T-helper 22 cell (primary cell): ENCODE measurements around the gene THRB.

Experiments used
- DNase-seq: peaks from one replicate; pipeline ENCODE4 v3.0.0-alpha.2; 2020; ENCODE audit warnings: low read depth

The THRB gene

DNA sequence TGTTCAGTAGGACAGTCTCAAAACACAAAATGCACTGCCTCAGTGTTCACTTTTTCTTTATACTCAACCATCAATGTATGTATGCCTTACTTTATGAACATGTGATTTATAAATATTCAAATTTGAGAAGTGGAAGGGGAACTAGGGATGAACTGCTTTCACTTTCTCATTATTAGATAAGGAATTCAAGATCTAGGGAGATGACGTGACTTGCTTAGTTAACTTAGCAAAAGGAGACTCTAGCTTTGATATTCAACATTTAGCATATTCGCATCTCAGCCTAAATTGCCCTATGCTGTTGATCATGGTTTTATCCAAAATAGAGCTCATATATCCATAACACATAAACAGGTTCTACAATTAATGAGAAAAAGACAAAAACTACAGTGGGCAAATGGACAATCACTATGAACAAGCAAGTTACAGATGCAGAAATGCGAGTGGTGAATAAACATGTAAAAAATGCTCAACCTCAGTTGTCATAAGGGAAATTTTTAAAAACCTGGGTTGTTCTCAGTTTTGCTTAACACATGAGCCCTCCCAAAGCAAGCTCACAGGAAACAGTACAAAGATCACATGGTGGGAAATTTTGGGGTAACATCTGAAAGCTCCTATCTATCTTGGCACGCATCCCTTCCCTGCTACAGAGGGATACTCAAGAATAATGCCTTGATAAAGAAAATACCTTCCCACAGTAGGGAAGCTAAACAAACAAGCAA lies 269.8 kb downstream of the THRB start:
- no peak for DNase-seq

DNA sequence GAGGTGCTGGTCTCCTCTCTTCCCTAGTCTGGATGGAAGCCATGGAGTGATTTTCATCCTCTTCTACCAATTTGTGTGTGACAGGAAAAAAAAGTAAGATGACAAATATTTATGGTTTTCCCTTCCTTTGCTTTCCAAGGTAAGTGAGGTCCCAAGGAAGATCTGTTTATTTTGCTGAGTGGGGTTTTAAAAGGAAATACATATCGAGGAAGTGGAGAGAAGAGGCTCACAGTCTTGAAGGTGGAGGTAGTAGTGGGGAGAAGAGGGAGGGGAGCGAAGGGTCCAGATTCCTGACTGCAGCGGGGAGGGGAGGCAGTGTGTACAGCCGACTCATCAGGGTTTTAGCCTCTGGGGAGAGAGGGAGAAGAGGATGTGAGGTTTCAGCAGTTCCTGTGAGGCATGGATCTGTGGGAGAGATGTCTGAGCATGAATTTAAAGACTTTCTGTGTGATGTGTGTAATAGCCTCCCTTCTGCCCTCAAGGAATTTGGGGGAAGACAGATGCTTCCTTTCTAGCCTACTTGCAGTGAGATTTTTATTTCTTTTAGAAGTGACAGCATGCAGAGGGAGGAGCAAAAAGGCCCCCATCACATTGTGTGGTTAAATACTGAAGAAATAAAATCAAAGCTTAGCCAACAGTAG lies 272.4 kb downstream of the THRB start:
- no peak for DNase-seq

DNA sequence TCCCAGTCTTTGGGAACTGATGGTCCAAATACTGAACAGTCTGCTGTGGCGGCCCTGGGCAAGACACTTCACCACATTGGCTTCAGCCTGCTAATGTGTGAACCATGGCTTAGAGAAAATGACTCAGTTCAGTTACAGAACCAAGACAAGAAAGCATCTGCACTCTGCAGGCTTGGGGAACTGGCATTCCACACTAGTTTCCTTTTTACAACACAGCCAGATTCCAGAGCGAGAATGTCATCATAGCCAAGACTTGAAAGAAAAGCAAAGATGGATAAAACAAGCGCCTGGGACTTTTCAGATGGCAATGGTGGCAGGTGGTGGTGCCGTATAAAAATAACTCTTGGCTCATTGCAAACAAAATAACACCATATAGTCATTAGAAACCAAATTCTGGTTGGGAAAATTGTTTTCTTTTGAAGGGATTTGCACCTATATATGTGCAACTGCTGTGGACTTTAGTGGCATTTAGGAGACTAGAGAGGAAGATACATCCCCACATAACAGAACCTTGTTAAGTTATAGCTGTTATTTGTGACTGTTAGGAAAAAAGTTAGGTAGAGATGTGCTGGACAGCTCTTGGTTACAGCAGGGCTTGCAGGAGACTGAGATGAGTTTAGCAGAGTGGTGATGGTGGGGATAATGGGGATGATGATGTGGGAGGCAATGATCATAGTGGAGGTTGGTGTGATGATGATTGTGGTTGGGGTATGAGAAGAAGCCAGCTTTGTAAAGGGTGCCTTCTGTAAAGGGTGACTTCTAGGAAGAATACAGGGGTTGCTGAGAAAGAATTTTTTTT lies 273.6 kb downstream of the THRB start:
- DNase-seq = no peak

DNA sequence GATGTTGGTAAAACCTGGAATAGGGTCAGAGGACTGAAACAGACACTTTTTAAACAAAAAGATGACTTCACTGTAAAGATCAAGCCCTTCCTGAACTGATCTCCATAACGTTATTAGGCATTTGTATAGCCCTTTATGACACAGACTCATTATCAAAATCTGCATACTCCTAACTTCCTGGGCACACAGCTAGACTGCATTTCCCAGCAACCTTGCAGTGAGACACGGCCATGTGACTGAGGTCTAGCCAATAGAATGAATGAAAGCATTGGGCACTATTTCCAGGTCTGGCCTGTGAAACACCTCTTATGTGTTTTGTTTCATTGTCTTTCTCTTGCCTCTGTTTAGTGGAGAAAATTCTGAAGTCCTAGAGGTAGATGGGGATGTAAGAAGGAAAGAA lies 279.1 kb downstream of the THRB start:
- no peak for DNase-seq

DNA sequence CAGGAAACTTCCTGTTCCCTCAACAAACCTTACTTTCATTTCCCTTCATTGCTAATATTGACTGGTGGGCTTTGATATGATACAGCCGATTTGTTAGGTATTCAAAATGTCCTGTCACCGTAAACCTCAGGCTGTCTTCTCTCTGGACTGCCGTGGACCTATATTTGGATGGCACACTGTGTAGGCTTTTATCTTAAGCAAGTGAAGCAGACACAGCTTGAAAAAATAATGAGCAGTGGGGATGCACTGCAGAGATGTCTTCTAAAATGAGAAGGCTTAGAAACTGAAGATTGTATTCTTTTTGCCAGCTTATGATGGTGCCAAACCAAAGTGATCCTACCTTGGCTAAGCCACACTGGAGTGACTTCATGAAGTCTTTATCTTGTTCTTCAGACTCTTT lies 283.3 kb downstream of the THRB start:
- no peak for DNase-seq

DNA sequence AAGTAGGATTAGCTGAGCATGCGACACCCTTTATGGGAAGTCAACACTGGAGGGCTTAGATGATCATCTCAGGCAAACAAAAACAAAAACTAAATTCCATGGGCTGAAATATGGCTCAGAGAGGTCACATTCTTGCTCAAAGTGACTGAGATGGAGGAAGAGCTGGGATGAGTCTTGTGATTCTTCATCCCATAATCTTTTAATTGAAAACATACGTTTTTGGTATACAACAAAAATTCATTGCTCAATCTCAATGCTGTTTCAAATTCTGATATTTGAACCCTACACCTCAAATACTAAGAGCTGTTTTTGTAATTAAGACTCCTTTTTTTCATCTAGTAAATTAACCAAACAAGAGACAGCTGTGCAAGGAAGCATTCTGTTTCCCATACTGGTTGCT lies 292.6 kb downstream of the THRB start:
- DNase-seq = no peak

DNA sequence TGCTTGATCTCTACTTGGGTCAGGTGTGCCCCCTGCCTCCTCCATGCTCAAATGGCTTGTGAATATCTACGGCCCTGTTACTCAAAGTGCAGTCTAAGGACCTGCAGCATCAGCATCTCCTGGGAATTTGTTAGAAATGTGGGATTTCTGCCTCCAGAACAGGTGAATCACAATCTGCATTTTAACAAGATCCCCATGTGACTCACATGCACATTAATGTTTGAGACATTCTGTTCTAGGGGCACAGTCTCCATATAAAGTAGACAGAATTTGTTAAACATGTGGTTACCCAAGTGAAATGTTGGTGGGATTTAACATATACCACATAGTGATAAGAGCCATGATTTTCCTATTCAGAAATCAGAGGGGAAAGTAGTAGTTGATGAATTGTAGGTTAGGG lies 293.3 kb downstream of the THRB start:
- DNase-seq = no peak

DNA sequence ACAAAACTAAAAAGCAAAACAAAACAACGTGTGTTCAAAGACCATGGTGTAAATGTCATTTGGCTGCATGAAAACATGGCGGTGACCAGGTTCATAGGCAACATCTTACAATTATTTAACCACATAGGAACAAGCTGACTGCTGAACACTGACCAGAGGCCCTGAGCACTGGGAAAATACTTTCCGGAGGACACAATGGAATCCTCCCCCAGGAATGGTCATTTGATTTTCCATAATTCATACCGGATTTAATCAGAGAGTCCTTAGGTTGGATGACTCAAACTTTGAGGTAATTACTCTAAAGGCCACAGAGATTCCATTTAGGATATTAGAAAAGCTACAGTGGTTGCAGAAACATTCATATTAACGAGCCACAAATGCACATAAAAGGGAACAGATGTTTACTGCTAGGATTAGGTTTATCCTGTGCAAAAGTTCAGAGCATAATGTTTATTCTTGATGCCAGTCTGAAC lies 294.8 kb downstream of the THRB start:
- no peak for DNase-seq

DNA sequence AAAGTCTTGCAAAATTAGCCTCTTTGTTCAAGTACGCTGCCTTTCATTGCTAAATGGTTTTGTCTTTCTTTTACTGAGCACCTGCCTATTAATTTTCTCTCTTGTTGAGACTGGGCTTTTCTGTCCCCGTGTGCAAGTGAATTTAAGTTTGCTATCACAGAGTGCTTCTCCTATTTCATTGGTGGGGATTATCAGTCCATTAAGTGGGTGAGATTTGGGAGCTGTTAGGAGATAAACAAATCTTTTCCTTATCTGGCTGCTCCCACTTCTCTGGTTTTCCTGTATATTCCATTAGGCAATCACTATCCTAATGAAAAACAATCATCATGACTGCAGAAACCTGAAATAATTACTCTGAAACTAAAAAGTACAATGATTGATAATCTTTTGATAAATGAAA lies 295.4 kb downstream of the THRB start:
- DNase-seq = no peak

DNA sequence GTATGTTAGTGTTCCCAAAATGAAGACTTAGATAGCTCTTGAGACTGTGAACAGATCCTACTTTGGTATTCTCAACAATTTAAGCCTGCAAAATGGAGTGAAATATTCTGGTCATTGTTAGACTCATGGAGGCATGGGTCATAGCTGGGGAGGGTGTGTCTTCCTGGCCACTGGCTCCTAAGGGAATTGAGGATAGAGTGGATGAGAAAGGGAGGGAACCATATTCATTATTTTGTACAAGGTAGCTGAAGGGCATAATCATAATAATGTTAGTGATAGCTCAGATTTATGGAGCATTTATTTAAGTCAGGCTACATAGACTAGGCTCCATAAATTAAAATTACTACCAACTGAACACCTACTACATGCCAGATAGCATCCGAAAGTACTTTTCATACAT lies 295.9 kb downstream of the THRB start:
- DNase-seq = no peak

DNA sequence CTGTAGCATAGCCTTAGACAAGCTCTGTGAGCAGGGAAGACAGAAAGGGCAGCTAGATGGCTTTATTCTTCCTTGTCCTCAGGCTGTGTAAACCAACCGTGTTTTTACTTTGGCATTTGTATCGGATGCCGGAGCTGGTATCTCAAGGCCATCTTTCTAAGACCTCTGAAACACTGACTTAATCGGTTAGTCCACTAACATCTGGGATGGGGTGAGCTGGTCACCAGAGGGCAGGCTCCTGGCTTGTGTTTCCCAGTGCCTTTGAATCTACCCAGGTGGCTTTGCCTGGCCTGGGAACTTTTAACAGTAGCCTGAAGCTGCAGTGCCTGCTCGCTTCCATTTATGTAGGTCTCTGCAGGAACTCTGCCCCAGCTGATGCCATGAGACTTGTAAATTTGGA lies 296.8 kb downstream of the THRB start:
- no peak for DNase-seq

DNA sequence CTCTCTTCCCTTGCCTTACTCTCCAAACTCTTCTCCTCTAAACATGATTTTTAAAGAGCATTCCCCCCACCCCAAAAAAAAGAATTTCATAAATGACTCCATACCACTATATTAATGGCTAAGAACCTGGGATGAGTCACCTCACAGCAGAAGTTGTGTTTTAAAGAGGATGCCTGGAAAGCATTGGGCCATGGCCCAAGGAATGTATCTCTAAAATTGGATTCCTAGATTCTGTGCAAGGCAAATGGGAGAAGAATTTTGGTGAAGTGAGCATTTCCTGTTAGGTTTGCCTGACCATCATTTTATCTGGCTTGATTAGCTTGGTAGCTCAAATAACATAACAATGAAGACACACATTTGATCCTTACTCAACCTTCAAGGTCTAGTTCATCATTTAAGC lies 298.1 kb downstream of the THRB start:
- no peak for DNase-seq

DNA sequence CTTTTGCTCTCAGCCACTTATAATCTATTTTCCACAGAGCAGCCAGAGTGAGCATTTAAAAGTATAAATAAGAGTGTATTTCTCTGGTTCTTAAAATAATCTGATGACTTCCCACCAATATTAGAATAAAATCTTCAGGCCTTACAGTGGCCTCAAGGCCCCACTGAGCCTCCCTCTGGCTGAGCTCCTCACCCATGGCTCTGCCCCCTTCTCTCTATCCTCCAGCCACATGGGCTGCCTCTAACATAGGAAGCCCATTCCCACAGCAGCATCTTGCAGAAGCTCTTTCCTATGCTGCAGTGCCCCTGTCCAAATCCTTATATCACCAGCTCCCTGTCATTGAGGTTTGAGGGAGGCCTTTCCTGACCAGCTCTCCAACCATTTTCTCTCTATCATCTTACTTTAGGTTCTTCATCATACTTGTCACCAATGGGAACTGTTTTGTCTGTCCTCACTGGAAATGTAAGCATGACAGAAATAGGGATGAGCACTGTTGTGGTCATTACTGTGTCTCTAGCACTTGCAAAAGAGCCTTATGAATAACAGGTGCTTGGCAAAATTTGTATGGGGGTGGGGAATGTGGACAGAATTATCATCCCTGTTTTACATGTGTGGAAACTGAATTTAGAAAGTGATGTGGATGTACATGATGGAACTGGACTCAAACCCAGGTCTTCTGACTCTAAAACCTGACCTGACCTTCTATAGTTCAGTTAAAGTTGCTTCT lies 299.0 kb downstream of the THRB start:
- no peak for DNase-seq

DNA sequence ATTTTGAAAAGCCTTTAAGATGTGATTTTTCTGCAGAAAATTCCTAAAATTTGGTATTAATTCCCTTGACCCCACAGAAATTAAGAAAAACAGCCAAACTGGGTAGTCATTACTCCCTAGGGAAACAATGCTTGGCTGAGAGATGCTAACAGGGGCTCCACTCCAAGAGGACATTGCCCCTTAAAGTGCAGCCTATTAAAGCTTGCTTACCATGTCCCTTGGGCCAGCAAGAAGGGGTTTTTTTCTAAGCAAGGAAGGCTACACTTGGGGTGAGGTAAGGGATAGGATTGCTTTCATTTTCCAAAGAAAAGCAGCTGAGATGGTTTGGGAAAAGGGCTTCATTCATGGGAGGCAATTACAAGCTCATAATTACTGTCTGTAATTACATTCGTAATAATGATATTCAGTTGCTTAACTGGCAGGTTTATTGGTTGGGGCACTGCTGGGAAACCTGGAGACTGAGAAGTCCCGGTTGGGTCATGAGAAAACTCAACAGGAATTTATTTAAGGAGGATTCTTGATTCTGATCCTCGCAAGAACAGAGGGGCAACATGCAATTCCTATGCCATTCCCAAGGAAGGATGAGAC lies 302.1 kb downstream of the THRB start:
- DNase-seq = no peak

DNA sequence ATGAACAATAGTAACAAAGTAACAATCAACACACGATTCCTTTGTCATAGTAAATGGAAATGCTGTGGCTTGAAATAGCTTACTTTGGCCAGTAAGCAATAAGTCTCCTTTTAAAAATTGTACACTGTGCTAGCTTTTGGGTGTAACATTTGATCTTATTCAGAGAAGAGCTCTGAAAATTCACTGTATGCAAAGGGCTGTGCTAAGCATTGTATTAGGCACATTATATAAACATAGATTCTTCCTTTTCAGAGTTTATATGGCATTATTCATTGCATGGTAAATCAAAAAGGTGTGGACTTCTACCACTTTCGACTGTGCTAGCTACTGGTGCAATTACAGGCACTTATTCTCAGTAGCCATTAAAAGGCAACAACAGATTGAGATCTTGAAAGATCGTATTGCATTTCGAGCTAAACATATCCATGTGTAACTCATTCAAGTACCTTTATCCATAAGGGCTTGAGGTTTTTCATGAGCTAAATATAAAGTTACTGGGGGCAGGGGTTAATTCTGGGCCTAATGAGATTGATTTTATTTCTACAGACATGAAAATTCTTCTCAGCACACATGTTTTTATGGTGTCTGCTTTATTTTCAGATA lies 302.7 kb downstream of the THRB start:
- DNase-seq = no peak

DNA sequence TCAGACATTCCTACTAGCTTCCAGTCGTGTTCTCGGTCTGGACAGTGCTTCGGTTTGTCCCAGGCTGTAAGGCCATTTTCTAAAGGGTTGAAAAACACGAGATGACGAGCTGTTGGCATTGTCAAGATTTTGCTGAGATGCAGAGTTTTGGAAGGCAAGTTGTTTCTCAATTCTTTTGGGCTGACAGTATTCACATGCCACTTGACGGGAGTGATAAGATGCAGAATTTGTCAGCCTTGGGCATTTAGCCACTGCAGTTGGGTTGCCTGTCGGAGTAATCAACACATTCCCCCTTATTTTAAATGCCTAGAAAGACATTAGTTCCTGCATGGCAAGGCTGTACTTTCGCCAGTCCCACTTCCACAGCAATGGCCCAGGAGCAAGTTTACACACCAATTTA lies 304.4 kb downstream of the THRB start:
- DNase-seq = no peak

DNA sequence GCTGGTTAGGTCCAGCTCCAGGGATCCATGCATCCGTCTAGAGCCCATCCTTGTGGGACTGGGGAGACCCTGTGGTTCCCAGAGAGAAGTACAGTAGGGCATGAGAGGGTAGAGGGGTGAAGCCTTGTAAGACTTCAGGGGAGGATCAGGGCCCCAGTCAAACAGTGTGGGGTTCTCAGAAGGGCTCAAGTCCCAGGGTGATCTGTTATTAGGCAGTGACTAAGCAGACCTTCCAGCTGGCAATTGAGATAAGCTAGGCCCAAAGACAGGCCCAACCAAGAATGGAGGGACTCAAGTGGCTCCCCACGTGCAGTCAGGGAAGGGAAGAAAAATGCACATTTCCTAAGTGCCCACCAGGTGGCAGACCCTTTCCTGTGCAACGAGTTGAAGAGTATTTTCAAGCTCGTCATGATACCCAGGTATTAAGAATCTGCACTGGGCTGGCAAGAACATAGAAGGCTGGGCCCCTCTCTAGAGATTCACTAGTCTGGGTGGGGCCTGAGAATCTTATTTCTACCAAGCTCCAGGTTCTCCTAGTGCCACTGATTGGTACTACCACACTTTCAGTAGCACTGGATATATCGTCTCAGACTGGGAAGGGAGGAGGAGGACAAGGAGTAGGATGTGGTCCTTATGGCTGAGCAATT lies 308.8 kb downstream of the THRB start:
- no peak for DNase-seq

DNA sequence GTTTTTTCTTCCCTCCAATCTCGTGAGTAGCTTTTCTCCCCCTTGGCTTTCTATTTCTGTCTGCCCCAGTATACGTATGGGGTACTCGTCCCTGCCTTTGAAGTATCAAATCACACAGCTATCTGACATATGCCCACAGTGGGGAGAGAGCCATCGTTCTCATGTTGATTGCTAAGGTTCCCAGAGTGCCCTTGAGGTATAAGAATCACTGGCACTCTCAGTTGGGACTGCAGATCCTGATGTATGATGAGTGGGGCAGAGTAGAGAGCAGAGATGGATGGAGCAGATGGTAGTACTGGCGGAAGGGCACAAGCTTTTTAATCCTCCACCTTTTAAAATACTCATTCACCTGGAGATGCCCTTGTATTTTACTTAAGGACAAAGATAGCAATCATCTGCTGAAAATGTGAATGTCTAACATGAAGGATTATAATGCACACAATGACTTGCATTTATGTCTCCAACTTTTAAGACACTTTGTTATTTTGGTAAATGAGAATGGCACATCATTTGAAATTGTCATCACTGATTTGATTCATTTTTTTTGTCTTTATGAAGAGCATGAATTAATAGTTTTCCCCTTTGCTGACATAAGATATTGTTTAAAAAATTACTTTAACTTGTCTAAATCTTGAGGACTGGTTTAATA lies 310.0 kb downstream of the THRB start:
- no peak for DNase-seq

DNA sequence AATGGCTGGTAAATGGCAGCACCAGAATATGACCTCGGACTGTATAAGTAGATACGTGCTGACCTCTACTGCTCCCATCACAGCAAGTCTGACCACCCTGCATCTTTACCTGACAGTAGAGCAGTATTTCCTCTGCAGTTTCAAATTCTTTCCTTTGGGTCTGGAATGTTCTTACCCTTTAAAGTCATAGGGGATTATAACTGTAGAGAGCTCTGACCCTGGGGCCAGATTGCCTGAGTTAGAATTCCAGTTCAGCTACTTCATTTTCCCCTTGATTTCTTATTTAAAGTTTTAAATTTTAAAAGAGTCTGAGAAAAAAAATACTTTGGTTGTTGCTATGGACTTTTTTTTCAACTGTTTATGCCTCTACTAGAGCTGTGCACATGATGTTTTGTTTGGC lies 311.9 kb downstream of the THRB start:
- no peak for DNase-seq

DNA sequence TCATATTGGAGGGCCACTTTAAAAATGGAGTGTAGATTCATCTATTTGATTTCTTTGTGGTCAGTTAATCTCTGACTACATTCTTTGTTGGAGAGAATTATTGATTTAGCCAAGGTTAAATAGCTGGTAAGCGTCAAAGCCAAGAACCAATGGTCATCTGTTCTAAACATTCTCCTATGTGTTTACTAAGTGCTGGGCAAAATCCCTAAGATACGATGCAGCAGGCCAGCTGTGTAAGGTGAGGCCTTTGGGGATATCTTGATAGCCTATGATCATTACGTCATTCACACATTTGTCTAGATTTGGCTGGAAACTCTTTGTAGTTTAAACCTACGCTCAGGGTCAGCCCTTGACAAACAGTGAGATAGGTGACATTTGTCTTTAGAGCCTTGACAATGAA lies 313.4 kb downstream of the THRB start:
- DNase-seq = no peak

DNA sequence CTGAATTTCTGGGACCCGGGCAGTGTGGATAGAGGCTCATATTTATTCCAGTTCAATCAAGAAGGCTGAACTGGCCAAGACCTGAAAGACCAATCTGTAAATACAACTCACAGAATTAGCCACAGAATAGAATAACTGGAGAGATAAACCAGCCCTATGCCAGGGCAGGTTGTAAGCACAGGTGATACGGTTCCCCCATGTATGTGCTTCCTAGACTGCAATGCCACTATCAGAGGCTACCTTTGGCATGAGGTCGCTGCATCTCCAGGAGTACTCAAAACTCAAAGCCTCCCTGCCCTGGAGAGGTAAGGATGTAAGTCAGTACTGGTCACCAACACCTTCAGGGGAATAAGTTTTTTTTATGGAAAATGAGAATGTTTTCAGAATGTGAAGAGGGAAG lies 314.0 kb downstream of the THRB start:
- DNase-seq = no peak
